ENCODE data around the gene HOXD1. TPM values are rescaled to one million over a fixed set of nuclear protein-coding genes. Genes with fewer than 3 reads are reported as not detected.

HOXD1 gene
- total and polyA plus RNA-seq, 2 donors (not counting 1 experiment from before 2014, with no cell fraction given) = not detected

GRCh38 chr2:176182671-176183070 lies 5.8 kb upstream of the HOXD1 start:
- Histone ChIP-seq H3K27ac (ENCODE audit: insufficient read depth, low read length) (no peak overlapping the region), H2AFZ (ENCODE audit: low read length) (no peak overlapping the region), H3K79me2 (ENCODE audit: control insufficient read depth, insufficient read depth, low read length) (no peaks in the 10 kb centered on the region), H3K4me1 (ENCODE audit: control insufficient read depth, extremely low read depth, insufficient read depth, low read length) (no peaks in the 10 kb centered on the region), H3K27me3 (ENCODE audit: control insufficient read depth, insufficient read depth, low read length) (peaks cover 26% of the 10 kb centered on the region), H3K4me3 (replicated peaks in 1 of 4; ENCODE audit: control extremely low read depth in 1 of 4, insufficient read depth in 1 of 4, low read depth in 3 of 4, low read length in 4 of 4) (no peak overlapping the region), H4K20me1 (ENCODE audit: control insufficient read depth, extremely low read depth, insufficient read depth, low read length) (no peaks in the 10 kb centered on the region), H3K36me3 (ENCODE audit: control insufficient read depth, insufficient read depth, low read length) (no peaks in the 10 kb centered on the region), H3K4me2 (ENCODE audit: extremely low read depth, insufficient read depth, low read length) (no peak overlapping the region), H3K9ac (ENCODE audit: insufficient read depth, low read length) (no peak overlapping the region), H3K9me3 (ENCODE audit: control insufficient read depth, insufficient read depth, low read depth, low read length) (no peaks in the 10 kb centered on the region)
- TF ChIP-seq CTCF (conservative IDR thresholded peaks at IDR 0.05 in 1 of 2, IDR thresholded peaks at IDR 0.05 in 1 of 2; ENCODE audit: low read depth in 1 of 2, low read length in 2 of 2) = no peak
- no peak for TF ChIP-seq EZH2 (IDR thresholded peaks at IDR 0.05; ENCODE audit: low read length, missing control alignments)
- no peak for DNase-seq (ENCODE audit: low read depth in 2 of 2)

- TF ChIP-seq EZH2 (IDR thresholded peaks at IDR 0.05; ENCODE audit: low read length, missing control alignments) = no peak
- no peak for TF ChIP-seq CTCF (conservative IDR thresholded peaks at IDR 0.05 in 1 of 2, IDR thresholded peaks at IDR 0.05 in 1 of 2; ENCODE audit: low read depth in 1 of 2, low read length in 2 of 2)
- no peak overlapping the region for H3K4me3 ChIP-seq (replicated peaks in 1 of 4; ENCODE audit: control extremely low read depth in 1 of 4, insufficient read depth in 1 of 4, low read depth in 3 of 4, low read length in 4 of 4)
- no peaks in the 10 kb centered on the region for H4K20me1 ChIP-seq (ENCODE audit: control insufficient read depth, extremely low read depth, insufficient read depth, low read length)
- no peak overlapping the region for H2AFZ ChIP-seq (ENCODE audit: low read length)
- no peaks in the 10 kb centered on the region for H3K9me3 ChIP-seq (ENCODE audit: control insufficient read depth, insufficient read depth, low read depth, low read length)
- no peak overlapping the region for H3K27ac ChIP-seq (ENCODE audit: insufficient read depth, low read length)
- H3K79me2 ChIP-seq (ENCODE audit: control insufficient read depth, insufficient read depth, low read length) = no peaks in the 10 kb centered on the region
- no peaks in the 10 kb centered on the region for H3K4me1 ChIP-seq (ENCODE audit: control insufficient read depth, extremely low read depth, insufficient read depth, low read length)
- H3K9ac ChIP-seq (ENCODE audit: insufficient read depth, low read length) = no peak overlapping the region
- no peak for DNase-seq (ENCODE audit: low read depth in 2 of 2)
- H3K27me3 ChIP-seq (ENCODE audit: control insufficient read depth, insufficient read depth, low read length) = peaks cover 27% of the 10 kb centered on the region
- no peaks in the 10 kb centered on the region for H3K36me3 ChIP-seq (ENCODE audit: control insufficient read depth, insufficient read depth, low read length)
- H3K4me2 ChIP-seq (ENCODE audit: extremely low read depth, insufficient read depth, low read length) = no peak overlapping the region
These were observed 3.7 kb upstream of the HOXD1 start for GRCh38 chr2:176184749-176185148.

GRCh38 chr2:176186024-176186423 lies 2.4 kb upstream of the HOXD1 start:
- Histone ChIP-seq H3K79me2 (ENCODE audit: control insufficient read depth, insufficient read depth, low read length) (no peaks in the 10 kb centered on the region), H4K20me1 (ENCODE audit: control insufficient read depth, extremely low read depth, insufficient read depth, low read length) (no peaks in the 10 kb centered on the region), H3K36me3 (ENCODE audit: control insufficient read depth, insufficient read depth, low read length) (no peaks in the 10 kb centered on the region), H3K4me3 (replicated peaks in 1 of 4; ENCODE audit: control extremely low read depth in 1 of 4, insufficient read depth in 1 of 4, low read depth in 3 of 4, low read length in 4 of 4) (no peak overlapping the region), H3K9me3 (ENCODE audit: control insufficient read depth, insufficient read depth, low read depth, low read length) (no peaks in the 10 kb centered on the region), H3K27me3 (ENCODE audit: control insufficient read depth, insufficient read depth, low read length) (peaks cover 33% of the 10 kb centered on the region), H3K27ac (ENCODE audit: insufficient read depth, low read length) (no peak overlapping the region), H2AFZ (ENCODE audit: low read length) (no peak overlapping the region), H3K9ac (ENCODE audit: insufficient read depth, low read length) (no peak overlapping the region), H3K4me1 (ENCODE audit: control insufficient read depth, extremely low read depth, insufficient read depth, low read length) (no peaks in the 10 kb centered on the region), H3K4me2 (ENCODE audit: extremely low read depth, insufficient read depth, low read length) (no peak overlapping the region)
- DNase-seq (ENCODE audit: low read depth in 2 of 2) = no peak
- TF ChIP-seq EZH2 (IDR thresholded peaks at IDR 0.05; ENCODE audit: low read length, missing control alignments) (no peak), CTCF (conservative IDR thresholded peaks at IDR 0.05 in 1 of 2, IDR thresholded peaks at IDR 0.05 in 1 of 2; ENCODE audit: low read depth in 1 of 2, low read length in 2 of 2) (no peak)

Measured in fibroblast of lung (primary cell).